HG03571 (cell line): ENCODE measurements around the gene CH25H.

Experiments used
- ATAC-seq: cut with Tn5 transposase; IDR thresholded peaks from one replicate; pipeline ENCODE4 v1.9.1; 2021; ENCODE audit not compliant: unreplicated experiment

Gene CH25H

DNA sequence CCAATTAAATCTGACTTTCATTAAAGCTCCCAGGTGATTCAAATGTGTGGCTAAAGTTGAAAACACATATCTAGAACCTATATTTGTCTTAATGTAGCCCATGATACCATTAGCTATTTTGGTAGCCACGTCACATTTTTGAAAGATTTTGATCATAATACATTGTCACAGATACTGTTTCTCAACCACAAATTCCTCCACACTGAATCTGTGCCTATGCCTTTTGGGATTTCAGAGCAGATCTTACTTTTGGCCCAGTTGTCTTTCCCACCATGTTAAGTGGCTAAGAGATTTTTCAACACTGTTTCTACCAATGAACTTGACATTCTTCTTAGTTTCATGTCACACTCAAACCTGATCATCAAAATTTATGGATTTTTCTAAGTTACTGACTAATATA lies 47.4 kb downstream of the CH25H start:
- no peak for ATAC-seq

GRCh38 chr10:89159316-89159715 lies 47.8 kb downstream of the CH25H start:
- no peak for ATAC-seq

DNA sequence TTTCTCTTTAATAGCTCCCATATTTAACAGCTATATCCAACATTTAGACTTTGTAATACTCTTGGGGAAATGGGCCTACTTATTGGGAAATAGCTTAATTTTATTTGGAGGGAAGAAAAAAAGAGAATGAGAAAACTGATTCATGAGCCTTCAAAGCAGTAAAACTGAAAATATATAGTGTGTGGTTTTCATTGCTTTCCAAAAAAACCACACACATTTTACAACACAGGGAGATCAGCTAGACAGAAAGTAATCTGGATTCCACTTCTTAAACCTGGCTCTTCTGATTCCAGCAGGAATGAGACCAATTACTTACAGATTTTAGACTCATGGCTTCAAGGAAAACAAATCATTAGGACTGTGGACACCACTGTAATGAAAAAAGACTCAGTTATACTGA lies 48.7 kb downstream of the CH25H start:
- no peak for ATAC-seq

DNA sequence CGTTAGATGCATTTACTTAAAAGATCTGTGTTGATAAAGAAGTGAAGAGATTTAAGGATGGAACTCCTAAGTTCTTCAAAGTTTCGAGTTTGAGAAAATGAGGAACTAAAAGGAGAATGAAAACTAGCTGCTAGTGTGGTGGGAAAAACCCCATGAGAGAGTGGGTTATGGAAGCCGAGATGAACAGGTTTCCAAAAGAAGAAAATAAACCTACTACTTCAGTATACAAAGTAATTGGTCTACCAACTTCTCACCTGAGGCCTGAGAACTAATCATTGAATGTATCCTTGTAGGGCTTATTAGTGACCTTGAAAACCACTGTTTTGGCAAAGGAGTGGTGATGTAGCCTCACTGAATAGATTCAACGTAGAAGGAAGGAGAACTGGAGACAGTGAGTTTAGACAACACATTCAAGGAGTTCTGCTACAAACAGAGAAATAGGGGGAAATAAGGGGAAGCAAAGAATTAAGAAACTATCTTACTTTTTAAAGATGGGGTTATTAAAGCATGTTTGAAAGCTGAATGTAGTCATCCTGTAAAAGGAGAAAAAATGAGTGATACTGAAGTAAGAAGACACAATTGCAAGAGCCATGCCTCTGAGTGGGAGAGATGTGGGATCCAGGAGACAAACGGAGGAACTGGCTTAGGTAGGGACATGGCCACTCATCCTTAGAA lies 50.8 kb downstream of the CH25H start:
- ATAC-seq: no peak
